Epithelial cell of proximal tubule (primary cell): Measurements from ENCODE around the gene PRIM1. TPM values are rescaled to one million over a fixed set of nuclear protein-coding genes. Genes with fewer than 3 reads are reported as not detected.
"Not testable (repeated sequence)": the region's sequence is repeated elsewhere in the genome, so short reads cannot be mapped to it uniquely, and the experiment has no call there.

Experiments
- DNase-seq: peaks from one replicate; pipeline ENCODE4 v3.0.0-alpha.2; 2011; ENCODE audit warnings: low read depth
- H3K4me3 ChIP-seq: 2 replicates; pipeline ENCODE4 v1.5.1; 2011; ENCODE audit warnings: low read depth, mild to moderate bottlenecking, low read length
- total RNA-seq: library from RNA; depleted of rRNA; stranded (reverse); fragments of >200 nt; gene quantifications from 2 replicates; pipeline ENCODE4 v1.2.3, GENCODE V29; 2015
- TF ChIP-seq, protein P1 (sequence below): conservative IDR thresholded peaks from 2 replicates; pipeline ENCODE4 v1.5.1; 2012; ENCODE audit warnings: low read depth, mild to moderate bottlenecking, low read length

Gene PRIM1
- 19.1 and 32.2 TPM in 2 replicates for total RNA-seq

DNA sequence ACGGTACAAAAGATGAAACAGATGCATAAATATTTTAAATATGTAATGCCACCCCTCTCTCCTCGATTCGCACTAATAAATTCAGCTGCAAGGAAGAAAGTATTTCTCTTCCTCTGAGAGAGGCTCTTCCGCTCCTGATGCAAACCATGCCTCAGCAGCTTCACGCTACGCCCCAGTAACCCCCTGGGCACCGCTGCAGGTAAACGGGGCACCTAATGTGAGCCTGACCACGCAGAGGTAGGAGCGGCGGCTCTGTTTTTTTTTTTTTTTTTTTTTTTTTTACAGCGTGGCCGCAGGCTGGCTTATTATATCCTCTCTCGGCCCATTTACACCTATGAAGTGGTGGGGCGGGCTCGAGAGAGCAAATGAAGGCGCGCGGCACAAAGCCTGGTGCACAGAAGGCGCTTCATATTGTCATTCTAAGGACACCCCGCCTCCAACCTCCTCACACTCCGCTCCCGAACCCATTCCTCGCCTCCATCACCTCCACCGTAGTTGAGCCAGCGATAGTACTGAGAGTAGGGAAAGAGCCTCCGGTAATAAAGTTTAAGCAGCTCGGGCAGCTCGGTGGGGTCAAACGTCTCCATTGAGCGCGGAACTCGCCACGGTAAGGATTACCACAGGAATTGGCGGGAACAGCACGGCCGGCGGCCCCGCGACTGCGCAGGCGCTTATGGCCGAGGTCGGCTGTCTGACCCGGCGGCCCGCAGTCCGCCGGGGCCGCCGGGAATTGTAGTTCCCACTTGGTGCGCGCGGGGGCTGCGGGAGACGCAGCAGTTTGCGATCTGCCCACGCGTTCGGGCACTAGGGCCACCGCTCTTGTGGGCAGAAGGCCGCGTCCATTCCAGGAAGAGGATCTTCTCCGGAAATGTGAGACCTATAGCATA lies at the start of gene PRIM1:
Gene PRIM1, minus strand, starts transcription at position 612 of the 887 bp plus-strand sequence. Its CDS starts 25 bp downstream, at position 587.
- TF ChIP-seq, protein P1, sequence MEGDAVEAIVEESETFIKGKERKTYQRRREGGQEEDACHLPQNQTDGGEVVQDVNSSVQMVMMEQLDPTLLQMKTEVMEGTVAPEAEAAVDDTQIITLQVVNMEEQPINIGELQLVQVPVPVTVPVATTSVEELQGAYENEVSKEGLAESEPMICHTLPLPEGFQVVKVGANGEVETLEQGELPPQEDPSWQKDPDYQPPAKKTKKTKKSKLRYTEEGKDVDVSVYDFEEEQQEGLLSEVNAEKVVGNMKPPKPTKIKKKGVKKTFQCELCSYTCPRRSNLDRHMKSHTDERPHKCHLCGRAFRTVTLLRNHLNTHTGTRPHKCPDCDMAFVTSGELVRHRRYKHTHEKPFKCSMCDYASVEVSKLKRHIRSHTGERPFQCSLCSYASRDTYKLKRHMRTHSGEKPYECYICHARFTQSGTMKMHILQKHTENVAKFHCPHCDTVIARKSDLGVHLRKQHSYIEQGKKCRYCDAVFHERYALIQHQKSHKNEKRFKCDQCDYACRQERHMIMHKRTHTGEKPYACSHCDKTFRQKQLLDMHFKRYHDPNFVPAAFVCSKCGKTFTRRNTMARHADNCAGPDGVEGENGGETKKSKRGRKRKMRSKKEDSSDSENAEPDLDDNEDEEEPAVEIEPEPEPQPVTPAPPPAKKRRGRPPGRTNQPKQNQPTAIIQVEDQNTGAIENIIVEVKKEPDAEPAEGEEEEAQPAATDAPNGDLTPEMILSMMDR: no peak
- no peak for DNase-seq

DNA sequence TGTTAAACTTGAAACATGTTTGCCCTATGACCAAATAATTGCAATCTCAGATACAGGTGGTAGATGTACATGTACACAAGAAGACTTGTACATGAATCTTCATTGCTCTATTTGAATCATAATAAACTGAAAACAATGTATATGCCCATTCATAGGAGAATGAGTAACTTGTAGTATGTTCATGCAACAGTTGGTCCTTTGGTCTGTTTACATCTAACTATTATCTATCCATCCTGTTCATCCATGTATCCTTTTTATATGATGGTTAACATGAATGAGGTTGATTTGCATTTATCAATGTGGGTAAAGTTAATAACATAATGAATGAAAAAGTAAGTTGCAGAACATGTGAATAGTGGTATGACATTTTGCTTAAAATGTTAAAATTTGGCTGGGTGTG lies 48.1 kb upstream of the PRIM1 start:
- TF ChIP-seq, protein P1: no peak
- H3K4me3 ChIP-seq: no peak overlapping the region
- DNase-seq: no peak

More for the DNA sequence above, at the start of gene PRIM1:
- H3K4me3 ChIP-seq: peak within 1 kb of the TSS; percentile 78

DNA sequence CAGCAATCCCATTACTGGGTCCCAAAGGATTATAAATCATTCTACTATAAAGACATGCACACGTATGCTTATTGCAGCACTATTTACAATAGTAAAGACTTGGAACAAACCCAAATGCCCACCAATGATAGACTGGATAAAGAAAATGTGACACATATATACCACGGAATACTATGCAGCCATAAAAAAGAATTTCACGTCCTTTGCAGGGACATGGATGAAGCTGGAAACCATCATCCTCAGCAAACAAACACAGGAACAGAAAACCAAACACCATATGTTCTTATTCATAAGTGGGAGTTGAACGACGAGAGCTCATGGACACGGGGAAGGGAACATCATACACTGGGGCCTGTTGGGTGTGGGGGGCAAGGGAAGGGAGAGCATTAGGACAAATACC lies 47.2 kb upstream of the PRIM1 start:
- not testable (repeated sequence) for H3K4me3 ChIP-seq

DNA sequence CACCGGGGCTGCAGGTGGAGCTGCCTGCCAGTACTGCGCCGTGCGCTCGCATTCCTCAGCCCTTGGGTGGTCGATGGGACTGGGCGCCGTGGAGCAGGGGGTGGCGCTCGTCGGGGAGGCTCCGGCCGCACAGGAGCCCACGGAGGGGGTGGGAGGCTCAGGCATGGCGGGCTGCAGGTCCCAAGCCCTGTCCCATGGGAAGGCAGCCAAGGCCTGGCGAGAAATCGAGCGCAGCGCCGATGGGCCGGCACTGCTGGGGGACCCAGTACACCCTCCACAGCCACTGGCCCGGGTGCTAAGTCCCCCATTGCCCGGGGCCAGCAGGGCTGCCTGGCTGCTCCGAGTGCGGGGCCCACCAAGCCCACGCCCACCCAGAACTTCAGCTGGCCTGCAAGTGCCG lies 43.7 kb upstream of the PRIM1 start:
- H3K4me3 ChIP-seq, DNase-seq: not testable (repeated sequence)

More for the DNA sequence above, 47.2 kb upstream of the PRIM1 start:
- not testable (repeated sequence) for DNase-seq

DNA sequence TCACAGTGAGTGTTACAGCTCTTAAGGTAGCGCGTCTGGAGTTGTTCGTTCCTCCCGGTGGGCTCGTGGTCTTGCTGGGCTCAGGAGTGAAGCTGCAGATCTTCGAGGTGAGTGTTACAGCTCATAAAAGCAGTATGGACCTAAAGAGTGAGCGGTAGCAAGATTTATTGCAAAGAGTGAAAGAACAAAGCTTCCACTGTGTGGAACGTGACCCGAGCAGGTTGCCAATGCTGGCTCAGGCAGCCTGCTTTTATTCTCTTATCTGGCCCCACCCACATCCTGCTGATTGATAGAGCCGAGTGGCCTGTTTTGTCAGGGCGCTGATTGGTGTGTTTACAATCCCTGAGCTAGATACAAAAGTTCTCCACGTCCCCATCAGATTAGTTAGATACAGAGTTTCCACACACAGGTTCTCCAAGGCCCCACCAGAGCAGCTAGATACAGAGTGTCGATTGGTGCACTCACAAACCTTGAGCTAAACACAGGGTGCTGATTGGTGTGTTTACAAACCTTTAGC lies 43.0 kb upstream of the PRIM1 start:
- DNase-seq, H3K4me3 ChIP-seq: not testable (repeated sequence)

DNA sequence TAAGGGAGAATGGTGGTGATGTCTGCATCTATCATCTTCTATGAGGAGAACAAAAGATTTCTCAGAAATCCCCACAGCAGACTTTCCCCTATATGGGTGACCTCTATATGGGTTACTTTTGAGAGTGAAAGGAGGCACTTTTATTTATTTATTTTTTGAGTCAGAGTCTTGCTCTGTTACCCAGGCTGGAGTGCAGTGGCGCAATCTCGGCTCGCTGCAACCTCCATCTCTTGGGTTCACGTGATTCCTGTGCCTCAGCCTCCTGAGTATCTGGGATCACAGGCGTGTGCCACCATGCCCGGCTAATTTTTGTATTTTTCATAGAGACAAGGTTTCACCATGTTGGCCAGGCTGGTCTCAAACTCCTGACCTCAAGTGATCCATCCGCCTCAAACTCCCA lies 41.0 kb upstream of the PRIM1 start:
- not testable (repeated sequence) for H3K4me3 ChIP-seq, DNase-seq

DNA sequence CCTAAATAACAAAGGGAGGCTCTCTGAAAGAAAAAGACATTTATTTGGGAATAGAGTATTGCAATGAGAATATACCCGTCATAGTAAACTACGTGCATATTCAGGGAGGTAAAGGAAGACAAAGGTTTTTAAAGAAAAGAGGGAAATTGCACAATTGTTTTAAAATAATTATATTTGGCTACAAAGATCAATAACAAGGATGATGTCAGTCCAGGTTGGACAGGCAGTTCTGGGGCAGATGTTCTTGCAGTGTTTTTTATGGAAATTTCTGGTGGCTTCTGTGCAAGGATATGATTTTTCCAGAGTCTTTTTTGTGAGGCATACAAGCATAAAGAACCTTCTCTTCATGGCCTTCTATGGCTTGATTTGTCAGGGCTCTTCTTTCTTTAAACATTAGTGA lies 40.6 kb upstream of the PRIM1 start:
- H3K4me3 ChIP-seq: no peak overlapping the region
- no peak for DNase-seq

DNA sequence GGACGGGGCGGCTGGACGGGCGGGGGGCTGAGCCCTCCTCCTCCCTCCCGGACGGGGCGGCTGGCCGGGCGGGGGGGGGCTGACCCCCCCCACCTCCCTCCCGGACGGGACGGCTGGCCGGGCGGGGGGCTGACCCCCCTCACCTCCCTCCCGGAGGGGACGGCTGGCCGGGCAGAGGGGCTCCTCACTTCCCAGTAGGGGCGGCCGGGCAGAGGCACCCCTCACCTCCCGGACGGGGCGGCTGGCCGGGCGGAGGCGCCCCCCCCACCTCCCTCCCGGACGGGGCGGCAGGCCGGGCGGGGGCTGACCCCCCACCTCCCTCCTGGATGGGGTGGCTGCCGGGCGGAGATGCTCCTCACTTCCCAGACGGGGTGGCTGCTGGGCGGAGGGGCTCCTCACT lies 37.3 kb upstream of the PRIM1 start:
- DNase-seq, H3K4me3 ChIP-seq: not testable (repeated sequence)

More for the DNA sequence above, 40.6 kb upstream of the PRIM1 start:
- TF ChIP-seq, protein P1: no peak

DNA sequence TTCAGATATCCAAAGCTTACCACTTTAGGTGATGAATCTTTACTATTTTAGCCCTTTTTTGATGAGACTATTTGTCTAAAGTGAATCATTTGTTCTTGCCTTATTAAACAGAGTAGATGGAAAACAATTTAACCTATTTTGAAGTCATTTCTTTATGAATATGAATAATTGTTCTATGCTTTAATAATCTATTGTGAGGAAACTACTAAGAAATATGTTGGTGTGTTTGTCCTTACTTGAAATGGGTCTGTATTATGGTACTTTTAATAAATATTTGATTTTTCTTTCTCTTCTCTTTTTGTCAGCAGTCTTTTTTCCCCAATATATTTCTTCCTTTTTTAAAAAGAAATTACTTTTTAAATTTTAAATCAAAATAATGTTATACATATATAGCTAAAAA lies 35.4 kb upstream of the PRIM1 start:
- DNase-seq: no peak
- H3K4me3 ChIP-seq: no peak overlapping the region
- TF ChIP-seq, protein P1: no peak
